ENCODE measurements around the gene CD9. TPM values are rescaled to one million over a fixed set of nuclear protein-coding genes. Genes with fewer than 3 reads are reported as not detected.

CD9 gene
- total RNA-seq, 1 donor from 2014 or later = 947 TPM

Other genes with a start within 250 kb of the CD9 start
- gene VWF, start 75.7 kb upstream of the CD9 start, total RNA-seq = 467 and 1,551 TPM in 2 replicates
- gene PLEKHG6, start 110.3 kb downstream of the CD9 start, total RNA-seq = not detected in 2 replicates
- 41.7 and 71.4 TPM in 2 replicates for gene TNFRSF1A, start 141.7 kb downstream of the CD9 start, total RNA-seq
- under 0.01 TPM in 2 replicates for gene SCNN1A, start 175.2 kb downstream of the CD9 start, total RNA-seq
- gene LTBR, start 183.8 kb downstream of the CD9 start, total RNA-seq = 30.7 and 47.9 TPM in 2 replicates
- not detected in 2 replicates for gene CD27, start 244.6 kb downstream of the CD9 start, total RNA-seq